Activated T-cell treated with anti-CD3 and anti-CD28 coated beads, Interleukin-2, amount 50 U/mL, for 1 hour (primary cell): ENCODE data around the gene PTPRK.

ENCODE experiments used
- DNase-seq: peaks from one replicate; pipeline ENCODE4 v3.0.0-alpha.2; 2020

Gene PTPRK

DNA sequence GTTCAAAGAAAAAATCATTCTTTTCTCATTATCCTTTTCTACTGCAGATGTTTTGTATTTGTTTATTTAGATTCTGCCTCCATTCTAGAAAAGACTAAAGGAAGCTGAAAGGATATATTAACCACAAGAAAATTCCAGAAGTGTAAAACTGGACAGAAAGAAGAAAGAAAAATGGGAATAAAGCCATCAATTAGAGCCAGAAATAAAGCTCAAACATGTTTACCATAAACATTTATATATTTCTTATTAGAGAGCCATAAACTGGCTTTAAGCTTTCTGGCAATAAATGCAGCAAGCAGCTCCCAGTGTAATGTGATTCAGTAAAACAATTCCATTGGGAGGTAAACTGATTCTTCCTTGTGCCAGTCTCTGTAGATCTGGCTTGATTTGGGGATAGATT, 244.1 kb downstream of the PTPRK start:
- DNase-seq: no peak

DNA sequence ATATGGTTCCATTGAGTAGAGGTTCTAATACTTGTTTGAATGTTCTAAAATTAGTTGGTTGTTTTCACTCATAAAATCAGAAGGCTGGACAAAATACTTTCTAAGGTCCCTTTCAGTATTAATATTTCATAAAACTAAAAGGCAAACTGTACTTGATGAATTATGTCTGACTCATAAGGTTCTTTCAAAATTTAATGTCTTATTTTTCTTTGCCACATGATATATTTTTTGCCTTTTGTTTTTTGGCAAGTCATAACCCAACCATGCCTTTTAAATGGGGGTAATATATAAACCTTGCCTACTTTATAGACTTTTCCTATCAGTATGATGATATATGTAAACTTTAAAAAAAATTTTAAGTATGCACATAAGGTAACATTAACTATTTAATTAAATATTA, 244.7 kb downstream of the PTPRK start:
- DNase-seq: no peak

DNA sequence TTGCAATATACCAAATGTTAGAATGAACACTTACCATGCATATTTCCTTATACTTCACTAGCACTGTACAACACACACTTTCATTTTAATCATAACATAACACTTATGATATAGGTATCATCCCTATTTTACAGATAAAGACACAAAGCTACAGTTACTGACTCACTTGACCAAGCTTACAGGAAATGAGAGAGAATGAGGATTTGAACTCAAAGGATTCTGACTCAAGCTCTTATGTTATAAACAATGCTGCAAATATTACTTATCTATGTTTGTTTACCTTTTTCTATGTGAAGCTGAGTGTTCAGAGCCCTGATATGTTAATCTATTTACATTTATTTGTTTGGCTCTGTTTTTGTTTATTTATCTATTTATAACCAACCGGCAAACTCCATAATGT, 245.4 kb downstream of the PTPRK start:
- DNase-seq: no peak

DNA sequence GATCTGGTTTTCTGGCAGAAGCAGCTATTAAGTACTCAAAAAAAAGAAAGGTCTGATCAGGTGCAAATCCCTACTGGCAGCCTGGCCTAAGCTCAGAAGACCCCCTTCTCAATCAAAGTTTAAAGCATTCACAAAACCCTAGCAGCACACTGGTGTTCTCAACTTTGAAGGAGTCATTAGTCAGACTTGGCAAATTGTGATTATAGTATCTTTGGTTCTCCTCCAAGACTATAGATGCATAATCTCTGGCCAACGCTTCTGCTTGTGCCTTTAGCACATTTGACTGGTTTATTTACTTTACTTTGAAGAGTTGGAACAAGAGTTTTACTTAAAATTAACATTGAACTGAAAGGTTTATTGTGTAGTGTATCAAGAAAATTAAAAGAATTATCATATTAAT, 248.9 kb downstream of the PTPRK start:
- no peak for DNase-seq

DNA sequence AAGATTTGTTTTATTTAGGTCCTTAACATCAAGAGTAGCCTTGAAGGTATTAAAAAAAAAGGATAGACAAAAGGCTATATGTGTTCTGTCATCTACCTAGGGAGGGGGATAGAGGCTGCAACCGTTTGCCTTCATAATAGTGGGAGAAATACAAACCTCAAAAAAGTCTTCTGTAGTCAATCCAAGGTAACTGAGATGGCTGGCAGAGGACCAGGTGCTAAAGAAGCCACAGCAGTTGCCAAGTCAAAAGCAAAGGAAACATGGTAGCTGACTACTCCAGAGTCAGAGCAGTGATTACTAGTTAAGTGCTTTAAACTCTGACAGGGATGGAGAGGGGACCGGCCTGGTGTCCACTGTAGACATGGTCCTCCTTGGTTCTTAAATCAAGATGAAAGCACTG, 249.4 kb downstream of the PTPRK start:
- no peak for DNase-seq

DNA sequence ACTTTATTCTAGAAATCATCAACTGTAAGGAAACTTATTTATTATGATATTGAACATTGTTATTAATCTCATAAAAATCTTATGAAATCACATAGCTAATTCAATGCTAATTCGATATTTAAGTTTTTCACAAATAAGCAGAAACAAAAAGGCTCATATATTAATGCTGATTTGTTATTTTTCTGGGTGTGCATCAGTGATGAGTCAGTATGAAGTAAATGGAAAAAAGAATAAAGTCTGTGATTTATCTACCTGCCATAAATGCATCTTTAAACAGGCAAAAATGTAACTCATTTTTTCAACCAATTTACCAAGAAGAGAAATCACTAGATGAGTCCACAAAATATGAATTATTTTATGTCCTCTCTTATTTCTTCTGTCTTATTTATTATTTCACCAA, 253.5 kb downstream of the PTPRK start:
- no peak for DNase-seq

DNA sequence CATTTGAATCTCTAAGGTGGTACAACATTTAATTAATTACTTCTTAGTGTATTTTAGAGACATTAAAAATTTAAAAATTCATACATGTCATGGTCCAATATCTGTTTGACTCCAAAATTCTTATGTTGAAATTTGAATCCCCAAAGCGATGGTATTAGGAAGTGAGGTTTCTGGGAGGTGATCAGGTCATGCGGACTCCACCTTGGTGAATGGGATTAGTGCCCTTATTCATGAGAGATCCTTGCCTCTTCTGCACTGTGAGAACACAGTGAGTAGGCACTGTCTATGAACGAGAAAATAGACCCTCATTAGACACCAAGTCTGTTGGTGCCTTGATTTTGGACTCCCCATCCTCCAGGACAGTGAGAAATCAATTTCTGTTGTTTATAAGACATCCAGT, 254.7 kb downstream of the PTPRK start:
- no peak for DNase-seq

DNA sequence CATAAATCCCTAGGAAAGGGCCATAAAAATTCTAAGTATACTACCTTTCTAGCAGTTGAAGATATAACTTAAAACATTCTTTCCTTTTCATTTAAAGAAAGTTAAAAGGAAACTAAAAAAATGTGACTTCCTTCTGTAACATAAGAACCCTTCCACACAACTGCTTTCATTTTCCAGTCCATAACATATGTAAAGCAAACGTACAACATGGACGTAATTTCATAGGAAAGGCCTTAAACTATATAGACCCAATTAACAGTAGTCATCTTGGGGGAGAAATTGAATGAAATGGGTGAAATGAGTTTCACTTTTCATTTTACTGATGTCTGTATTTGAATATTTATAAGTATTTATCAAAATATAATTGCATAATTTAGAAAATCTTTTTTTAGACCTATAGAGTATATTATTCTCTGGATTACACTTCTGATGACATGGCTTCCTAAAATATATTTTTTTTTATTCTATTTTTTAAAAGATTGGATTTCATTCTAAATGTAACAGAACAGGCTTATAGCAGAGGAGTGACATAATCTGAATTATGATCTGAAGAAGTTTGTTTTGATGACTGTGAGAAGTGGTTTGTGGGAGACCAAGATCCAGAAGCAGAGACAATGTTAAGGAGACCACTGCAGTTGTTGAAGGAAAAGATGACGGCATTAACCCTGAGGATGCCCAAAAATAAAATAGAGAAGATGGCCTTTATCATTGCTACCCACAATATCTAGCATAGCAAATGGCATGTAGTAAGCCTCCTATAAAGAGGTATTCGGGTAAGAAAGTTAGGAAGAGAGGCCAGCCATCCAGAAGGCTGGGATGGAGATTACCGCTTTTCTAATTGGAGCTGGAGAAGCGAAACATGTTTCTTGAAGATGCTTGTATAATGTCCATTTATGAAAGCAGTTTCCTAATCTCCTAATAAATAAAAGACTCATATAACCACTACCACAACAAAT, 260.4 kb downstream of the PTPRK start:
- DNase-seq: no peak

DNA sequence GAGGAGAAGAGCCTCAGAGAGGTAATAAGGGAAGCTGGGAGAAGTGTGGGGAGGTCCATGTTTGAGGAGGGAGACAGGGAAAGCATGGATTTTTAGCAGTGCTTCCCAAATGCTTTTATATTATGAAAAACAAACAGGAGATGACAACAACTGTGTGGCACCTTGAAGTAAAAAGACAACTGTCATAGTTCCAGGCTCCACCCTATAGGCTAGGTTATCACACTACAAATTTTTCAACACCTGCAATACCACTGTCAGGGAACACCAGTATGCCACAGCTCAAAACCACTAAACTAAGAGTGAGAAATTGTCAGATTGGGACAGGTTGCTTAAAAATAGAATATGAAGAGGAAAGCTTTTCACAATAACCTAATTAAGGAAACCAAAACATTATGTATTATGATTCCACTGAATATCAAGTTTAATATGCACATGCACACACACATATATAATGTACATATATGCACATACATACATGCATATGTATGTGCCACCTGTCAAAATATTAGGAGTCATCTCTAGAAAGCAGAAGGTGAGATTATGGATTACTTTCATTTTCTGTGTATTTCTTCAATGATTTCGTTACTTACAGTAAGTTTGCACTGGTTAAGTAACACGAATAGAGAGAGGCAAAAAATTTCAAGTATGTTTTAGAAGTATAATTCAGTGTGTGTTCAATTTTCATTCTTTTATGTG, 261.2 kb downstream of the PTPRK start:
- no peak for DNase-seq

DNA sequence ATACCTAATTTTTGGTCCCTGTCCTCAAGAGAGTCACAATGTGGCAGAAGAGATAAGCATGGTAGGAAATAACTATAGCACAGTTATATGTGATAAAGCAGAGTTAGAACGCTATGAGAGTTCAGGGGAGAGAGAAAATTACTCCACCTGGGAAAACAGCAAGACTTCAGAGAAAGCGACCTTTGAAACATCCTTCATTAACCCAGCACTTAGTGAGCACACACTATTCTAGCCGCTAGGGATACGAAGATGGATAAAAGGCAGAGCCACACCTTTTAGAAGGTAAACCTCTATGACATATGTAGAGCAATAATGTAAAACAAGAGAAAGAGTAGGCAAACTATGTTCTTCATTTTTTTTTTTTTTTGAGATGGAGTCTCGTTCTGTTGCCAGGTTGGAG, 264.3 kb downstream of the PTPRK start:
- DNase-seq: no peak

DNA sequence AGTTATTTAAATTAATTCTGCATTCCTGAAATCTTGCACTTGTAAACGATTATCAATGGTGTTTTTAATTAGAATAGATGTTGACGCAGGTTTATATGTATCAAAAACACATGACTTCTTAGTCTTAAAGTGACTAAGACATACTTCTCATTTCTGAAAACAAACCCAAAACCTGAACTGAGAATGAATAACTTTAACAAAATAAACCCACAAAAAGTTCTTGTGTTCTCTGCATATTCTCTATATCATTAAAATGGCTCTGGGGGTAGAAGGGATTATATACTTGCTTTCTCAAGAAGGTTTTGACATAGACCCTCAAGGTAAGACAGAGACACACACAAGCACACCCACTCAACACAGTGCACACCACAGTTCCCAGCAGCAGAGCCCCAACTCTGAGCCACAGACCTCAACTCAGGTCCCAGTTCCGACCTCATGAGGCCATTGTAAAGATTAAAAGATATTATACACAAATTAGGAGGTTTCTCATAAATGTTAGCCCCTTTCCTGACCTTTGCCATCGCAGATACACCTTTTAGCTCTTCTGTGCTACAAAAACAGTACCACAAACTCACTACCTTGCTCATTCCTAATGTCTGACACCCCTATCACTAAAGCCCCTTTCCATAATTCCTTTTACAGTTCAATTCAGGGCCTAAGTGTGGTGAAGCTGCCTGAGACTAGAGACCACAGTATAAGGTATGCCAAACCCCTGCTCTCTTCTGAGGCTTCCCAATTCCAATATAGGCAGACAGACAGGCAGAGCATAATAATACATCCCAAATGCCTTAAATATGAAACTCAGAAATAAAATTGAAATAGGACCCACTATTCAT, 267.8 kb downstream of the PTPRK start:
- no peak for DNase-seq

DNA sequence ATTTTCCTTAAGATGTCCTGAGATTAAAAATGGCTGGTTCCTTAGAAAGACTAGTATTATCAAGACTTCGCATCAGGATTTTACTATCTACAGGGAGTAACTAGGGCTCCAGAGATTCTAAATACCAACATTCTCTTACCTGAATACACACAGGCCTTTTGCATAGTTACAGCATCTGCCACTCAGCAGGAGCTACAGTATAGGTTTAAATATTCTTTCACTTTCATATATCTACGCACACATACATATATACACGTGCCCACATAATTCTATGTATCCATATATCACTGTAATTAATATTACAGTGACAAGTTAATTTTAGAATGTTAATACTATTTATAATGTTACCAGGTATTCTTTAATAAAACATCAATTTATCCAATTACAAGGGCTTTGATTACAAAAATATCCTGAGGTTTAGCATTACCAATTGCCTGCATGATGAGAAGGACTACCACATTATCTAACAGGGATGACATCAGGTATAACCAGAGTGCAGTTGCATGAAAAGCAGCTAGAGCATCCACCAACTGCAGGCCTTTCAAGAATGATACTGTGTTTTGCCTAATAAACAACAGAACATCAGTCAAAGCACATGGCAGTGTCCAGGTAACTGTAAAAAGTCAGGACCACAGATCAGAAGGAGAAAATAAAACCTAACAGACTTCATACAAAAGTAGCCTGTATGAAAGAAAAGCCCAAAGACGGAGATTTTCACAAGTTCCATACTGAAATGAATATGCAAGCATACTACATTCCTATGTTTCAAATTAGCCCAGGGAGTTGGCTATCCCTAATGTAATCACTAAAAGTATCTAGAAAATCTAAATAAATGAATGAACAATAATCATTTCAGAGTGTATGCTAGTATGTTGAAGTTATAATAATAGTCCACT, 268.7 kb downstream of the PTPRK start:
- DNase-seq: no peak

DNA sequence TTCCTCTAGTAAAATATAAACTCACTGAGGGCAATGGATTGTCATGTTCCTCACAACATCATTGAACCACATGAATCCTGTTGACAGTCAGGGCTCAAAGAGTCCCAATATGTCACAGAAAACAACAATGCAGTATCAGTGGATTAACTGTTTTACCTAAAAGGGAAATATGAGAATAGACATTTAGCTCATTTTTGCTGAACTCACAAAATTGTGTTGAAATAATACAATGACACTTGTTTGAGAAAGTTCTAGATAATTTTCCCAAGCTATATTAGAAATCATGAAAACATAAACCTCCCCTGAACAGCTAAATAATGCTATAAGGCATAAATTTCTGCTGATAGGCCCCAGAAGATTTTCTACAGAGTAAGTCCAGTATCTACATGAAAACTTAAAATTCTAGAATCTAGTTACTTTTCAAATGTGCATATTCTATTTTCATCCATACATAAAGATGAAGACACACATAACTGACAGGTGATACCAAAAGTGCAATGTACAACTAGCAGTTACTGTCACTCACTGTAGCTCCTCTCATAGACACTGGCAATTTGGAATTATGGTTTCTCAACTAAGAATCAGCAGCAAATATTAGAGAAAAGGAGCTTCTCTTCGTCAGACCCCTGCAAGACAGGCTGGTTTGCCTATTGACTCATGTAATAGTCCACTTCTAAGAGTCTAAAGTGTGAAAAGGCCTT, 269.9 kb downstream of the PTPRK start:
- no peak for DNase-seq

DNA sequence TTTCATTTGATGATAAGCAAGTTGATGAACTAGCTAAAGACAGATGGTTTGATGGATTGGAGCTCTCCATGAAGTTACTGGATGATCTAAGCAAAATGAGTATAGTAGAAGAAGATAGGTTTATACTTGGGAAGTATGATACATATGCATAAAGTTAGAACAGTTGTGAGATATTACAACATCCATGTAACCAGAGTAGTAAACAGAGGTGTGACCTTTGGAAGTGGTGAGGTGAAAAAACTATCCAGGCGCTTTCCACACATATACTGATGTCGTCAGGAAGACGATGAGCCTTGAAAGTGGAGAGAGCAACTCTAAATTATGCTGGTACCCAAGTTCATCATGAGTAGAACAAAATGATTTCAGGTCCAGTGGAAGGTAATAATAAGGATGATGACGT, 271.0 kb downstream of the PTPRK start:
- no peak for DNase-seq

DNA sequence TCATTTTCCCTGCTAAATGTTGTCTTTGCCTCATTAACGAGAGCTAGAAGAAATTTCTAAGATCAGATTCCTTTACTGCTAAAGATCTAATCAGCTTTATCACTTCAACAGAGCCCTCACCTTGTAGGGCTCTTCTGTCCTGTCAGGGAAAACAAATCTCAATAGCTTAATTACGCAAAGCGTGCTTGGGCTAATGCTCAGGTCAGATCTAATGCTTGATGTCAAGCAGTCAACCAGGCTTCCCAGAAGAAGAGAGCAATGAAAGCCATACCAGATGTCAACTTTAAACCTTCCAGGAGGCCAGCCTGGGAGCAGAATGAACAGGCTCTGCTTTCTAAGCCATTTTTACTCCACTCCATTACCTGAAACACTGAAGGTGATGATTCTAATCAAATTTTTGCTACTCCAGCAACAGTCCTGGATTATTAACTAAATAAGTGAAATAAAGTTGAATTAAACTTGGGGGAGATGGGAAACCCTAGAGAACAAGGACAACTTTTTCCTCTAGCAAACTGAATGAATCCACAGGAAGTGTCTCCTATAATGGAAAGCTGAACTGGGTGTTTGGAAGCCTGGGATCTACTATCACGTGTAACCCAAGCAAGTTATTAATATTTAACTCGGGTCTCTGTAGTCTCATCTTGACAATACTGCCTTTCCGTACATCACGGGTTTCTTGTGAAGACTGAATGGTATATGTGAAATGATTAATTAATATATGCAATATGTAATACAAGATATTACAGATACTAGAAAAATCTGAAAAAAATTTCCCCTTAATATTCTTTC, 273.7 kb downstream of the PTPRK start:
- DNase-seq: no peak

DNA sequence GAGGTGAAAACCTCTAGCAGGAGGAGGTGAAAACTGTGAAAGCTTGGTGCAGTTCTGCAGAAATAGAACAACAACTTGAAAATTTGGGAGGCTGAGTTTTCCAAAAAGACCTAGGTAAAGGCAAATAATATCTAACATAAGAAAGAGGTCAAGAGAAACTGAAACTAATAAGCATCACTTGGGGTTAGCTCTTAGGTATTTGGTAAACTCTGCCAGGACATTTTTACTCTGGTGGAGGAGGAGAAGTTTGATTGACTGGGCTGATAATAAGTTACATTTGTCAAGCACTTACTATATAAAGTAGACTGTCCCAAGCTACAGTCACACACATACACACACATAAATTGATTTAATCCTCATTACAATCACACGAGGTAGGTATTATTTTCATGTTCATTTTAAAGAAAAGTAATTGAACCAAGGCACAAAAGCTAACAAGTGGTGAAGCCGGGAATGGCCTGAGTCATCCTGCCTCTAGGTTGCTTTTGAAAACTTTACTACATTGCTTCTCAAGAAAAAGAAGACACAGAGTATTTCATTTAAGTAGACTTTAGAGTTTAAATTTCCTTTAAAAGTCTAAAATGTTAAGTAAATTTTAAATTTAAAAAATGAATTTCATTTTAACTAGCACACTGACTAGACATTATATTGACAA, 275.5 kb downstream of the PTPRK start:
- no peak for DNase-seq

DNA sequence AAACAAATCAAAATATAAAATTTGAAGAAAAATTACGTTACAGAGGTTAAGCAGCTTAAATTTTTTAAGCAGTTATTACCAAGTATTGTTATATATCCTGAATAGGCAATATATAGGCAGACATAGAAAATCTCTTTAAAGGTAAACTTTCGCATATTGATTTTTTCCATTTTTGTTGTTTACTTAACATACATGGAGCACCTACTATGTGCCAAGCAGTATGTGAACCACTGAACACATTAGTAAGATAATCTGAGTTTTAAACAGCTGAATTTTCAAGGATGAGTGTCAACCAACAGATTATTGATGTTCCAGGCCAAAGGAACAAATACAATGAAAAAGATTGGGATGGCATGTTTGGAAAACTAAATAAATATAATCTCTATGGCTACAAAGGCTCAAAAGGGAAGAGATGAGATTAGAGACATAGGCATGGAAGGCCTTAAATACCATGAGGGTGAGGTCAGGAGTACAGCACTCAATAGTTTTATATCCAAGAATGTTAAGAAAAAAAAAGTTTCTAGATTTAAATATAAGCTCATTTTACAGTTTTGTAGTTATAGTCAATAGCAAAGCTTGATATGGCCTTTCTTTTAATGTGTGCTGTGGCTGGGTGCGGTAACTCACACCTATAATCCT, 277.5 kb downstream of the PTPRK start:
- no peak for DNase-seq

DNA sequence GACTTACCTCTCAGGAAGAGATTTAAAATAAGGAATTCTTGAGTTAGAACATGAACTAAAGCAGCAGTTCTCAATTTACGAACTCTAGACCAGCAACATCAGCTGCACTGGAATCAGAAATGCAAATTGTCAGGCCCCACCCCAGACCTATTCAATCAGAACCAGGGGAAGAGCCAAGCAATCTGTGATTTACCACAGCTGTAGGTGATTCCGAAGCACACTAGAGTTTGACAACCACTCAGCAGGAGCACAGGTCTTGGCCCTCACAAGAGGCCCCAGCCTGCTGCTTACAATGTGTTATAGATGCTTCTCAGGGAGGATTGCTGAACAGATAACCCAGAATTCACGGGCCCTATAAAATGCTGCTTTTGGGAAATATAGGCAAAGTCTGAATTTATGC, 279.2 kb downstream of the PTPRK start:
- DNase-seq: no peak

DNA sequence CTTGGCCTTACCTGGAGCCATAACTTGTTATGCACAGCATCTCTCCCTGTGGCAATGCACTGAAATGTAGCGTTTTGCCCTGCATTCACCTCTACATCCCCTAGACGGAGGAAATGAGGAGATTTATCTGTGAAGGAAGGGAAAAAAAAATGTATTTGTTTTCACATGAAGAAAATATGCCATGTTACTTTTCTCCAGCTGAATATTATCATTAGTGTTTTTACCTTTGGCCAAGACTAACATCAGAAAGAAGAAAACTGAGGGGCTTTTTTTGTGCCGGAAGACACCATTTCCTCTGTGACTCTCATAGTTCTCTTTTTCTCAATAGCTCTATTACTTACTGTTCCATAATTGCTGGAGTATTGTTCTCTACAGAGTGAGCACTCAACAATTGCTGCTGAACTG, 280.4 kb downstream of the PTPRK start:
- no peak for DNase-seq

DNA sequence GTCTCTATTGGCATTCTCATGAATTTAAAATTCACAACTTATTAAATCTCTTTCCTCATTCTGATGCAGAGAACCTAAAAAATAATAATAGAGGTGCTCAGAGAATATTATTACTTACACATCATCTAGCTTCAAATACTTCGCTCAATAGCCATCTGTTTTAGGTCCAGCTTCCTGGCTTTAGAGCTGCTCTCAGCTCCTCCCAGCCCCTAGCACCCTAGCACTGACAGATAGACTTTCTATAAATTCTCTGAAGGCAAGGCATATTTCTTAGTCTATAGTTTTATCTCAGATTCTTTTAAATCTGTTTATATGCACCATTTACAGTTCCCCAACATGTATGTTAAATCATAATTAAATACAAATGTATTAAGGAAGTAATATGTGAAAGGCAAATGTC, 281.3 kb downstream of the PTPRK start:
- DNase-seq: no peak
